ENCODE results near the gene THSD4.

The THSD4 gene

DNA sequence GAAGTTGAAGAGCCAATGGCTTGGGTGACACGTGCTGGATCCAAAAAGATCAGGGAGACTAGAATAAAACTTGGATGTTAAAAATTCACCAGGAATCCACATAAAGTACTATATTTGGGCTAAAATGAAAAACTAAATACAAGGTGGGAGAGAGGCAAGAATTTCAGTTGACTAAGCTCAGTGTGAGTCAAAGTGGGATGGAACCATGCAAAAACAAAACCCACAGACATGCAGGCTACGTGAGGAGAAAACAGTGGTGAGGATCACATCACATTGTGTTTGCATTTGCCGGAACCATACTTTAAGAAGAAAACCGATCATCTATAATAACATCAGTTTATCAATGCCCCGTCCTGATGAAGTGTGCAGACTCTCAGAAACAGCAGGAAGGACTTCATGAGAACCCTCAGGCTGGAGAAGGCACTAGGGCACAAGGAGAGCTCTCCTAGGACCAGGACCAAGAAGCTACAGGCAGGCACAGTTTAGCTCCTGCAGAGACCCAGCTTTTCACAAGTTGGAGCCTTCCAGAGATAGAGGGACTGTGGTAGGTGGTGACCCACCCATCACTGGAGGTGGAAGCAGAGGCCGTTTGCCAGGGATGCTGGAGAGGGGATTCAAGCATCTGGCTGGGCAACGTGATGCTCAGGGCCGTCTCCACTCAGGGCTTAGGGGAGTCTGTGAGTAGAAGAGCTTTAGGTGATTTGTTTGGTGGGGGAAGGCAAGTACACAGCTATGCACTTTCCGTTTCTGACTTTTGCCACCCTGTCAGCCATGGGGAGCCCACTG lies 666.1 kb downstream of the THSD4 start:
- DNase-seq (ENCODE audit: low read depth in 2 of 2): no peak

DNA sequence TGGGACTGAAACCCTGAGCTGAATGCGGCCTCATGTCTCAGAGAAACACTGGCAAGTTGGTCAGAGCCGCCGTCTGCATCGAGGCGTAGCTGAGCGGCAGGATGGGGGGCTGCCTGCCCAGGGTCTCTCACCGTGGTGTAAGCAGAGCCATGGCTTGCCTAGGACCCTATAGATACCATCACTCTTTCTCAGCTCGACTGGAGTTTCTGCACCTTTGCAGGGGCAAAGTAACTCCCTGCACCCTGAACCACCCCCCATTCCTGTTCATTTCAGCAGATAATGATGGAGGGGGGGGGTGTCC lies 666.6 kb downstream of the THSD4 start:
- no peak for DNase-seq (ENCODE audit: low read depth in 2 of 2)

DNA sequence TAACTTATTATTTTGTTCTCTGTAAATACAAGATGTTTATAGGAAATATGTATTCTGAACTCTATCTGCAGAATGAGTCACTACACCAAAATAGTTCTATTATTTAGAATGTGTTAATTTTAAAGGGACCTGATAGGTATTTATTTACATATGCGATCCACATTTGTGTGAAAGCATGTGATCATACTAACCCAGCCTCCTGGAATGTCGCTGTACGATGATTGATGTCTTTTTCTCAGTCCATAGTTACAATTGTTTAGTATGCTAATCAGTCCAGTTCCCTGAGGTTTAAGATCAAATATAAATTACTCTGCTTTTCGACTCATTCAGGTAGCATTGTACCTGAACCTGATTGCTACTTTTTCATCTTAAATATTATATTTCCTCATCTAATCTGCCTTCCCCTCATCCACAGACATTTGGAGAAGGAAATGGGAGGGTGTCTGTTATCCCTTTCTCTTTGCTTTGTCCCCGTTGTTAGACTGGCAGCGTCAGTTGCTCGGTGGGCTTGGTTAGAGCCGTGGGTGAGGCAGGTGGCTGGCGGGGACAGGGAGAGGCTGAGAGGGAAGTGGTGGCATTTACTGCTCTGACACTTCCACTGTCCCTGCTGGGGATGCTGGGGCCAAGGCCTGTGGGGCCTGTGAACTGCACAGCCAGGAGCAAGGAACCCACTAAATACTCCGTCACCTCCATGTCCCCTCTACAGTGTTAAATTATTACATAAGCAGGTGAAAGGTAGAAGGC lies 667.3 kb downstream of the THSD4 start:
- no peak for DNase-seq (ENCODE audit: low read depth in 2 of 2)

DNA sequence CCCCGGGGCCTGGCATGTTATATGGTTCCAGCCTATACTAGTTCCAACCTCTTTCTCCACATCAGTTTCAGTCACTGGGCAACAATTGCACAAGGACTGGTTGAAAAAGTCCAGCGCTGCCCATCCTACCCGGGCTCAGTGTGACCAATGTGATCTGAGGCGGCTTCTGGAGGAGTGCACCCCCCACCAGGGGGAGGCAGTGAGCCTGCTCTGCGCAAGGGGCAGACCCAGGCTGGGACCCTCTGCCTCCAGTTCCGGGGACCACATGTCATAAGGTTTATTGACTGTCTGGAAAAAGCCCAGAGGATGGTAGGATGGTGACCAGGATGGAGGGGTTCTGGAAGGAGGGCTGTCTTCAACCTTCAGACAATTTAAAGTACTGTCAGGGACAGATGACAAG lies 669.4 kb downstream of the THSD4 start:
- DNase-seq (ENCODE audit: low read depth in 2 of 2): no peak

DNA sequence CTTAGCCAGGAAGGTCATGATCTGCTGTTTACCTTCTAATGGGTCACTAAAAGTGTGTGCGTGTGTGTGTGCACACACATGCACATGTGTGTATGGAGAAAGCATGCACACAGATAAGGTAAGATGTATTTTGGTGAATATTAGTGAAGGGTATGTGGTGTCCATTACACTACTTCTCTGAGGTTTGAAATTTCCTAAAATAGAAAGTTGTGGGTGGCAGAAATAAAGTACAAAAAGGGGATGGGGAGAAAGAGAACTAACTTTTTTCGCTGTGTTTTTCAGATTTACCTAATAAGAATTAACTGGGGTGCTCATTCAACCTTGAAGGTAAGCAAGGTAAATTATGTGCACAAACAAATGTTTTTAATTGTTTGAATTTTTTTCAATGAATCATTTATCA lies 670.7 kb downstream of the THSD4 start:
- no peak for DNase-seq (ENCODE audit: low read depth in 2 of 2)

DNA sequence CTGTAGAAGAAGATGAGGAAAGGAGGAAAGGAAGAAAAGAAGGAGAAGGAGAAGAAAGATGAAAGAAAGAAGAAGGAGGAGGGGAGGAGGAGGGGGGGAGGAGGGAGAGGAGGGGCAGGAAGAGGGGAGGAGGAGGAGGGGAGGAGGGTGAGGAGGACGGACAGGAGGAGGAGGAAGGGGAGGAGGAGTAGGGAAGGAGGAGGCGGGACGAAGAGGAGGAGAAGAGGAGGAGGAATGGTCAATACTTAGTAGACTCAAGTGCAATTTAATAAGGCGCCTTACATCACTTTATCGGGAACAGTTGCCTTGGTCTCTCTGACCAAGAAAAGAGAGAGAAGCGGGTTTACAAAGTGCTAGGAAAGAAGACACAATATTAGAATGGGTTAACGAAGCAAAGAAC lies 671.4 kb downstream of the THSD4 start:
- no peak for DNase-seq (ENCODE audit: low read depth in 2 of 2)

DNA sequence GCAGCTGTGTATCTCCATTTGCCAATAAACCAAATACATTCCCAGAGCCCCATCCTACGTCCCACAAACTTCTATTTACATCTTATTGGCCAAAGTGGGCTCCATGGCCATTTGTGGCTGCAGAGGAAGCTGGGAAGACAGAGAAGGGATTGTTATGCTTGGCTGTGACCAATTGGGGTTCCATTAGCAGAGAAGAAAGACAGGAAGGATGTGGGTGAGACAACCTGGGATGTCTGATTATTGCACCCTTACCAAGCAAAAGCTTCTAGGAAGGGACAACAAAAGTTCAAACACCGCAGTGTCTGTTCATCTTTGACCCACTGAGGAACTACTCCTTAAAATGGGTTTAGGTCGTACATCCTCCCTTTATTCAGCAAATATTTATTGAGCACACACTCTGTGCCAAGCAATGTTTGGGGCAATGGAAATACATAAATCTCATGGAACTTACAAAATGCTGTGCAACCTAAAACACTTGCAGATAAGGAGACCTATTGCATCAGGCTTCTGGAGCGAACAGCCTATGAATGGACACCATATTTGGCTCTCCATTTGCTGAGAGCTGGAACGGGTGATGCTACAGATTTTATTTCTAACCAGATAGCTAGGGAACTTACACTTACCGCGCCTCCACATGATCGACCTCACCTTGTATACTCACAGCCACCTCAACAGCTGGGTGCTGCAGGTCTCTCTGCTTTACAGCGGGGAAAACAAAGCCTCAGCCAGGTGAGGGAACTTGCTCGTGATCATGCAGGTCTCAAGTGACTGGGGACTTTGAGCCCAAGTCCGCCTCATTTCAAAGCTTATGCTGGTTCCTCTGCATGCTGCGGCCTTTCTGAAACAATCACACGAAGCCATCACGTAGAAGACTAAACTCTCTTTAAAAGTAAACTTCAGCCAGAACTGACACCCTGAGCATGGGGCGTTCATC lies 673.6 kb downstream of the THSD4 start:
- DNase-seq (ENCODE audit: low read depth in 2 of 2): no peak

DNA sequence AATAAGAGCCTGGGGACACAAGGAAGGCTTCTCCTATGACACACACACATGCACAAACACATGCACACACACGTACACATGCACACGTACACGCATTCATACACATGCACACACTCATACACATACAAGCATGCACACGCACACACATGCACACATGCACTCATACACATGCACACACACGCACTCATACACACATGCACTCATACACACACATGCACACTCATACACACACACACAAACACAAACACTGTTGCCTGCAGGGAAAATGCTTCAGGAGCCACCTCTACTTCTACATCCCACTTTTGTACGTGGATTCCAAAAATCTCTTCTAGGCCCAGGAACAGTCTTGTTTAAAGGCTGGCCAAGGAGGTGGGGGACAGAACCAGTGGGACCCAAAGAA lies 674.3 kb downstream of the THSD4 start:
- no peak for DNase-seq (ENCODE audit: low read depth in 2 of 2)

DNA sequence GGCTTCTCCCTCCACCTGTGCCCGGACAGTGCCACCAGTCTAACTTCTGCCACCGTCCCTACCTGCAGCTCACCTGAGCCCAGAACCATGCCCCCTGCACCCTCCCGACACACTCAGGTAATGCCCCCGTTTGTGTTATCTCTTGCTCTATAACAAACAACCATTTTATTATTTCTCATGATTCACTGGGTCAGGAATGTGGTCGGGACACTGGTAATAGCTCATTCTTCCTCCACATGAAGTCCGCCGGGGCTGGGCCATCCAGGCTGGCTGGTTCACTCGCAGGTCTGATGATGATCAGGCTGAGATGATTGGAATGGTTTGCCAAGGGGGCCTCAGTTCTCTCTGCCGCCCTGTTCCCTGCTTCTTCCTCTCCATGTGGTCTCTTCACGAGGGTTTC lies 674.8 kb downstream of the THSD4 start:
- DNase-seq (ENCODE audit: low read depth in 2 of 2): no peak

DNA sequence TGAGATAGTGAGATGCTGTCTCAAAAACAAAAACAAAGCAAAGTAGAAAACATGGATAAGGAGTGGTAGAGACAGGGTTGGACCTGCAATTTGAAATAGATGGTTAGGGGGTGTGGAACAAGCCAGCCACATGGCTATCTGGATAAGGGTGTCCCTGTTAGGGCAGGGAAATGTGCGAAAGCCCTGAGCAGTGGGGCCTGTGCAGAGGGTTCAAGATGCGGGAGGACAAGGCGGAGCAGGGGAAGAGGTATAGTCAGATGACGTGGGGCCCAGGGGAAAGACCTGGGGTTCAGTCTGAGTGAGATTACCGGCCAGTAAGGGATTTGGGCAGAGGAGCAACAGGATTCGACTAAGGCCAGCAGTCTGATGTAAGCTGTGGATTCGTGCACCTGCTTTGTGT lies 676.7 kb downstream of the THSD4 start:
- DNase-seq (ENCODE audit: low read depth in 2 of 2): no peak

DNA sequence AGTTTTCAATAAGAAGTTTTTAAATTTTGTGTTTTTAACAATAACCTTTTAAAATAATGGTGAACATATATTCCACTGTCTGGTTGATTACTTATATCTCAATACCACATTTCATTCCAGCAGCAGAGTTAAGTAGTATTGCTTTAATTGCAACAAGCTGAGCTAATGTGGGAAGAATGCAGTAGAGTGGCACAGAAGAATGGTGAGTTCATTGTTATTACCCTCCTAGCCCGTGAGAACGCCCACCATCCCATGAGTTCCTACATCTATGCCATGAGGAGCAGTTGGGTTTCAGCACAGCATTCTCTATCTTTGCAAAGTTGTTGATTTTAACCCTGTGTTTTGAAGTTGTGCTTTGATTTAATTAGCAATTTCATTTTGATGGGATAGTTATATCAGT lies 677.2 kb downstream of the THSD4 start:
- DNase-seq (ENCODE audit: low read depth in 2 of 2): no peak

DNA sequence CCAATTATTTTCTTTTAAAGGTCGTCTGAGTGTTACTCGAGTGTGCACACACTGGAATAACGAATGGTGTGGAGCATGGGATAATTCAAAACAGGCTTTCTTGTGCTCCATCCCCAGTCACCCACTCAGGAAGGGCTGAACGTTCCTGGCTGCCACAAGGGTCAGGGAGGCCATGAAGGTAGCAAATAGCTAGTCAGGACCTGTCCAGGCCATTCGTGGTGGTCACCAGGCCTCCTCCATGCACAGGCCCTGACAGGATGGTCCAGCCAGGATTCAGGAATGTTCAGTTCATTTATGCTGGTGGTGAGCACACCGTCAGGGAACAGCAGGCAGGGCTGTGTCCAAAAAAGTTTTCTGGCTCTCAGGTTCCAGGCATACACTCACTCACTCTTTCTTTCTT lies 683.4 kb downstream of the THSD4 start:
- no peak for DNase-seq (ENCODE audit: low read depth in 2 of 2)

DNA sequence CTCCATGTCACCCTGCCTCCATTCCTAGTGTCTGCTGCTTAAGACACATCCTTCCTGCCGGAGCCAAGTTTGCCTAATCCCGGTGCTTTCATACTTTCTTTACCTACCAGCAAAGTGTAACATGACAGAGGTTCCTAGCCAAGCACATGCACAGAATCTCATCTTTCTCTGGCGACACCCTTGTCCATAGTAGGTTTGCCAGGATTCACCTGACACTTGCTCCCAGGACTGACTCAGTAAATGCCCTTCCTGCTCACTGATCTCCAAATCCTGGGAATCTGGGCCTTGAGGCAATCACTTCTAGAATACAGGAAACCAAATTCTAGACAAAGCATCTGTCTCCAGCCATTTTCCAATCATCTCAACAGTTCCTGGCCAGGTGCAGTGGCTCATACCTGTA lies 684.9 kb downstream of the THSD4 start:
- DNase-seq (ENCODE audit: low read depth in 2 of 2): no peak

DNA sequence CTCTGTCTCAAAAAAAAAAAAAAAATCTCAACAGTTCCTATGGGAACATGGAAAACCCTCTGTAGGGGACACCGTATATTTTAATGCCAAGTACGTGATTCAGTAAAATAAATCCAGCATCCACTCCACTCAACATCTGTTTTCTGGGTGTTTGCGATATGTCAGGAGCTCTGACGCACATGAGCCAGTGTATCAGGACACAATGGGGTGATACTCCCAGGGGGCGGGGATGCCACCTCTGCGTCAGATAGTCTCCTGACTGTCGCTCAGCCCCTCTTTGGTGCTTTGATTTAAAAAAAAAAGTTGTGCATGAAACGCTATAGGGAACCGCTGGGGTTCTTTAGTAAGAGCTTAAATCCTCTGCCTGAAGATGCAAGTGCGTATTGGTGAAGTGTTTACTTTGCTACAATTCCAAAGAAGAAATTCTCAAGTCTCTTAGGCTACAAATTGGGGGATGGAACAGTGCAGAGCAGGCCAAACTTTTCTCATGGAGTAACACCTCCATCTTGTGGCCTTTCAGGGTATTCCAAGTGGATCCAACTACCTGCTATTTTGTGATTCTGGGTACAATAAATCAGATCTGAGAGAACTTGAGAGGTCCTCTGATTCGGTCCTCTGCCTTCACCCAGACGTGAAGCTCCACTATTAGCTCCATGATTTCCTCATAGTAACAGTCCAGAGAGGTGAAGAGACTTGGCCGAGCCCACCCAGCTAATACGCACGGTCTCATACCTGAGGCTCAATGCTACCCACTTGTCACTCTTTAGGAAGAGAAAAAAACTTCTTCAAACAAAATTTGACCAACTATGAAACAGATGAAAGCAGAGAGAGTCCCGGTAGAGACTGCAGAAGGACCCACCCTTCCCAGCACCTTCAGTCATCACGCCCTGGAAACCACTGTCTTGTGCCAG lies 685.8 kb downstream of the THSD4 start:
- DNase-seq (ENCODE audit: low read depth in 2 of 2): peak; percentile 48 to 53

DNA sequence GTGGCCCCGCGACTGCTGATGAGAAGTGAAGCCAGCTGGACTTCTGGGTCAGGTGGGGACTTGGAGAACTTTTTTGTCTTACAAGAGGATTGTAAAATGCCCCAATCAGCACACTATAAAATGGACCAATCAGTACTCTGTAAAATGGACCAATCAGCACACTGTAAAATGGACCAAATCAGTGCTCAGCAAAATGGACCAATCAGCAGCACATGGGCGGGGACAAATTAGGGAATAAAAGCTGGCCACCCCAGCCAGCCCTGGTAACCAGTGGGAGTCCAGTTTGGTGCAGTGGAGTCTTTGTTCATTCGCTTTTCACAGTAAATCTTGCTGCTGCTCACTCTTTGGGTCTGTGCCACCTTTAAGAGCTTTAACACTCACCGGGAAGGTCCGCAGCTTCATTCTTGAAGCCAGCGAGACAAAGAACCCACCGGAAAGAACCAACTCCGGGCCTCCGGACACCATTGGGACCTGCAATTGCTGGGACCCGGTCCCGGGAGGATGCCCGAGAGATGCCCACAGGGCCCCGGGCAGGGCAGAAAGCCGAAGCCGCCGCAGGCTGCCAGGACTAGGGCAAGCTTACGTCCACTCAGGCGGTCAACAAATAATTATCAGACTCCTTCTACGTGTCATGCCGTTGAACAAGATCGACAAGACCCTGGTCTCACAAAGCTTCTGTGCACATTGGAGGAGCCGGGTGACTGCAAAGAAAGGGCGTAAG lies 686.8 kb downstream of the THSD4 start:
- DNase-seq (ENCODE audit: low read depth in 2 of 2): no peak

DNA sequence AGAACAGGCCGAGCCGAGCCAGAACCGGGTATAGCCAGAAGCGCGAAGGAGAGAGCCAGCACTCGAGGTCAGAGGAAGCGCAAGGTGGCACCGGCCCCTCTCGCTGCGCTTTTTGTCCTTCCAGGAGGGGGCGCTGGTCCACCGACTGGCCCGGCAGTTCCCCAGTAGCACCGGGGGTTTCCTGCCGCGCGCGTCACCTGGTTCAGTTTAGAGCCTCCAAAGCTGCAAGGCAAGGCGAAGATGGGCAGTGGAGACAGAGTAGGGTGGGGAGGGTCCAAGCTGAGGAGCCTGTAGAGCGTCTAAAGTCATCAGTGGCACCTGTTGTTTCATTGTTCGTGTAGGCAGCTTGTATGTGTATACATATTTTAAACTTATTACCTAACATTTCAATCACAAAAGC lies 687.5 kb downstream of the THSD4 start:
- DNase-seq (ENCODE audit: low read depth in 2 of 2): no peak

DNA sequence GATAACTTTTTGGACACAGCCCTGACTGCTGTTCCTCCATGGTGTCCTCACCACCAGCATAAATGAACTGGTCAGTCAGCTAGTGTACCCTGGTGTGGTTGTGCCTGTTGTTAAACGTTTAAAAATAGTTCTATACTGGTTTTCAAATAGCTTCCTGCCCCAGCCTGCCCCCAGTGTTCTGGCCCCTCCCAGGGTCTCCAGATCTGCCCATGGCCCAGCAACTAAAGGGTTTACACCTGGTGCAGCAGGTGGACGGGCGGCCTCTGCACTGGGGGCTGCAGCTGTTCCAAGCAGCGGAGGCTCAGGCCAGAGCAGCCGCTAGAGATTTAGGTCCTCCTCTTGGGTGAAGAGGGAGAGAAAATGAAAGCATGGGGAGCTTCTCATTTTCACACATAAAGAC lies 689.0 kb downstream of the THSD4 start:
- DNase-seq (ENCODE audit: low read depth in 2 of 2): no peak

DNA sequence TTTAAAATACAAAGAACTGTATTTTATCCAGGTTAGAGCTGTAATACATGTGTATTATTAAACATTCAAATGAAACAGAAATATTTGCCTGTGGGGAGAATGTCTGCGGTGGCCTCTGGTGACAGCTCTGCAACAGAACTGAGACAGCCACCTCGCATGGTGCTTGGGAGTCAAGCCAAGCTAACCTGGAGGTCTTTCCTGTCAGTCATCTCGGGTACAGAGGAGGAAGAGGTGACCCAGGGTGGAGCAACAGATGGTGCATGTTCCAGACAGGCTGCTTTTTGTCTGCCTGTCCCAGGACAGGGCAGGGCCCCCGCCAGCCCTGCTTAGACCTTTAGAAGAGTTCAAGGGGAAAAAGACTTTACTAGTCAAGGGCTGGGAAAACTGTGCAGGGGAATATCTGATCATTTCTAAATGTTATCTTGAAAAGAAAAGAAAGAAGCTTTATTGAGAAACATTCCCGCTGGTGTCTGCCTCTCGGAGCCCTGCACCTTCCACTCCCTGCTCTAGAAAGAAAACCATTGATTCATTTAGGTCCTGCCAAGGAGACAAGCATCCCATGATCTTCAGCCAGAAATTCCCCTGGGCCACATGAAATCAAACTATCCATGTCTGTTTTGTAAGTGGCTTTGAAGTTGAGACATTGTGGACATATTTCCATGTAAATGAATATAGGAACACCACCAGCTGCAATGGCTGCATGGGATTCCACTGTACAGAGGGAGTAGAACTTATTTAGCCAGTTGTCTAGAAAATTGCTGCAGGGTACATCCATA lies 689.6 kb downstream of the THSD4 start:
- no peak for DNase-seq (ENCODE audit: low read depth in 2 of 2)

DNA sequence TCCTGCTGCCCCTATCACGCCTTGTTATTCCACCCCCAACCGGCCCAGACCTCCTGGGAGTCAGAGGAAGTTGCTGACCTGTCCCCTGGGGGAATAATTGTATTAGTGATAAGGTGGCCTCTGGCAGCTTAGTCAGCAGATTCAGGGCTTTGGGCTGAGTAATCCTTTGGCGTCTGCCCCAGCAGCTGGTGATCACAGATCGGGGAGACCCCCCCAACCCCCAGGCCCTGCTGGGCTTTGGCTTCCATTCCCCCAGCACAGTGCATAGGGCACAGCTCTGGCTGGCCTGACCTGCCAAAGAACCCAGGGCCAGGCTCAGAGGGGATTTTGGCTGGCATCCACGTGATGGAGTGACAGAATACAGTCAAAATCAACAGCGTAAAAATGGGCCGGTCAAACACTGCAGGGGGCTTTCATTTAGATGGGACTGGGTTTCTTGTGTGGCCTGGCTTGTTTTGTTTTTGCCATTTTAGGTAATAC lies 691.2 kb downstream of the THSD4 start:
- DNase-seq (ENCODE audit: low read depth in 2 of 2): no peak

DNA sequence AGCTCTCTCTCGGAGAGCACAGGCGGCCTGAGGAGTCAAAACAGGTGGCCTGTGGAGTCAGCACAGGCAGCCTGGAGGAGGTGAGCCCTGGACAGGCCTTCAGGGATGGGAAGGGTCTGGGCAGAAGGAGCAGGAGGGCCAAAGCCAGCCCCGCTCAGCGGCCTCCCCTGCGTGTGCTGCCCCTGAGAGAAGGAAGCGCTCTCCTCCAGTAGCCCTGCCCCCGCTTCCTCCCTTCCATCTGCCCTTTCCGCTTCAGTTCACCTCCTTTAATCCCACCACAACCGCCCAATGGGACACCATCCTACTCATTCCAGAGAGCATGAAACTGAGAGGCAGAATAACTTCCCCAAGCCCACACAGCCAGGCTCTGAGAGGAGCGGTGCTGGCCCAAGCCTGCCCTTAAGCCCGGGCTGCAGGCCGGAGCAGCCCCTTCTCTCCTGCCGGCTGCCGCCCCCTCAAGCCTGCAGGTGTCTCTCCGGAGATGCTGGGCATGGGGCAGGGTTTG lies 691.9 kb downstream of the THSD4 start:
- DNase-seq (ENCODE audit: low read depth in 2 of 2): no peak

All from fibroblast of skin of left biceps (primary cell).